ENCODE data around the gene AGTRAP.

Gene AGTRAP

GRCh38 chr1:11735854-11736745 is at the start of gene AGTRAP:
AGTRAP (plus strand) TSS chr1:11736136; CDS start chr1:11736209, 73 bp downstream.
- peak; percentile 94 for DNase-seq (ENCODE audit: low spot score)

DNA sequence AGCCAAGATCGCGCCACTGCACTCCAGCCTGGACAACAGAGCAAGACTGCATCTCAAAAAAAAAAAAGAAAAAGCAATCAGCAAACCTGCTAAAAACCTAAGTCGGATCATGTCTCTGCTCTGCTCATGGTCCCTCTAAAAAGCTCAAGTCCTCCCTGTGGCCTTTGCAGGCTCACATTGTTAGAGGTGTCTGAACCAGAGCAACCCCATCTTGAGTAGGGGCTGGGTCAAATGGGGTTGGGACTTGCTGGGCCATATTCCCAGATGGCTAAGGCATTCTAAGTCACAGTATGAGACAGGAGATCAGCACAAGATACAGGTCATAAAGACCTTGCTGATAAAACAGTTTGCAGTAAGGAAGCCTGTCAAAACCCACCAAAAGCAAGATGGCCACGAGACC is 47.4 kb upstream of the AGTRAP start:
- no peak for DNase-seq (ENCODE audit: low spot score)

- no peak for DNase-seq (ENCODE audit: low spot score)
Observed at GRCh38 chr1:11690397-11691301, 45.3 kb upstream of the AGTRAP start.

- no peak for DNase-seq (ENCODE audit: low spot score)
Observed at GRCh38 chr1:11691302-11691914, 44.5 kb upstream of the AGTRAP start, which contains the start of gene DRAXIN. DRAXIN (plus strand) TSS chr1:11691710; CDS start chr1:11706259, 14,549 bp downstream.

- DNase-seq (ENCODE audit: low spot score): no peak
Observed at GRCh38 chr1:11691928-11692711, 43.8 kb upstream of the AGTRAP start.

GRCh38 chr1:11693024-11693590 is 42.8 kb upstream of the AGTRAP start:
- no peak for DNase-seq (ENCODE audit: low spot score)

GRCh38 chr1:11693917-11694316 is 42.0 kb upstream of the AGTRAP start:
- DNase-seq (ENCODE audit: low spot score): no peak

GRCh38 chr1:11695861-11696260 is 40.1 kb upstream of the AGTRAP start:
- no peak for DNase-seq (ENCODE audit: low spot score)

GRCh38 chr1:11697188-11697892 is 38.6 kb upstream of the AGTRAP start:
- DNase-seq (ENCODE audit: low spot score): peak; percentile 32

- no peak for DNase-seq (ENCODE audit: low spot score)
Observed at GRCh38 chr1:11697893-11698210, 38.1 kb upstream of the AGTRAP start.

GRCh38 chr1:11700601-11701467 is 35.1 kb upstream of the AGTRAP start:
- no peak for DNase-seq (ENCODE audit: low spot score)

DNA sequence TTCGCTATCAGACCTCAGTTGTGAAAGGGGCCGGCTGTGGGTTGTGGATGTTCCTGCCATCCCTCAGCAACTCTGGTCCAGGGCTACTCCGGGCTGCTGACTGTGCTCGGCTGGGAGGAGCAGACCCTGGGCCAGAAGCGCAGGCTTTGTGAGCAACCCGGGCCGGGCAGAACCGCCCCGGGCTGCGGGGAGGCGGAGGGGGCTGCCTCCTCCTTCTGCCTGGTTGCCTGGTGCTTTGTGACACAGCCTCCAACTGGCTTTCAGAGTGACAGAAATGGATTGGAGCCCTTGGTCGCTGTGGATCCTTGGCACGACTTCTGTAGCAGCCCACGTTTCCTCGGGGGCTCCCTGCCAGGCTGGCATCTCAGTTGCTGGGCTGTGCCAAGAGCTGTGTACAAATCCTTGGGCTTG is 34.4 kb upstream of the AGTRAP start:
- no peak for DNase-seq (ENCODE audit: low spot score)

- no peak for DNase-seq (ENCODE audit: low spot score)
Observed at GRCh38 chr1:11701981-11702803, 33.7 kb upstream of the AGTRAP start.

- DNase-seq (ENCODE audit: low spot score): no peak
Observed at GRCh38 chr1:11703357-11704193, 32.4 kb upstream of the AGTRAP start.

DNA sequence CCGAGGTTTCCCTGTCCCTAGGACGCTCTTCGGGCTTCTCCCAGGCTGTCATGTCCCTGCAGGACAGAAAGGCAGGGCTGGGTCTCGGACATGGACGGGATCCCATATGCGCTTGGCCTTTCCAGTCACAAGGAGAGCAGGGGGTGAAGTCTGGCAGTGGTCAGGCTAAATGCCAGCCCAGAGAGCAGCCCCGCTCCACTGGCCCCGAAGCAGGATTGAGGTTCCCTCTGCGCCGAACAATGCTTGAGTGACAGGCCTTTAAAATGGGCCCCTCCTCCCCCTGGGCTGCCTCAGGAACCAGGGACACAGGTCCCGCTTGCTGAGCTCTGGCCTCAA is 31.8 kb upstream of the AGTRAP start:
- DNase-seq (ENCODE audit: low spot score): no peak

DNA sequence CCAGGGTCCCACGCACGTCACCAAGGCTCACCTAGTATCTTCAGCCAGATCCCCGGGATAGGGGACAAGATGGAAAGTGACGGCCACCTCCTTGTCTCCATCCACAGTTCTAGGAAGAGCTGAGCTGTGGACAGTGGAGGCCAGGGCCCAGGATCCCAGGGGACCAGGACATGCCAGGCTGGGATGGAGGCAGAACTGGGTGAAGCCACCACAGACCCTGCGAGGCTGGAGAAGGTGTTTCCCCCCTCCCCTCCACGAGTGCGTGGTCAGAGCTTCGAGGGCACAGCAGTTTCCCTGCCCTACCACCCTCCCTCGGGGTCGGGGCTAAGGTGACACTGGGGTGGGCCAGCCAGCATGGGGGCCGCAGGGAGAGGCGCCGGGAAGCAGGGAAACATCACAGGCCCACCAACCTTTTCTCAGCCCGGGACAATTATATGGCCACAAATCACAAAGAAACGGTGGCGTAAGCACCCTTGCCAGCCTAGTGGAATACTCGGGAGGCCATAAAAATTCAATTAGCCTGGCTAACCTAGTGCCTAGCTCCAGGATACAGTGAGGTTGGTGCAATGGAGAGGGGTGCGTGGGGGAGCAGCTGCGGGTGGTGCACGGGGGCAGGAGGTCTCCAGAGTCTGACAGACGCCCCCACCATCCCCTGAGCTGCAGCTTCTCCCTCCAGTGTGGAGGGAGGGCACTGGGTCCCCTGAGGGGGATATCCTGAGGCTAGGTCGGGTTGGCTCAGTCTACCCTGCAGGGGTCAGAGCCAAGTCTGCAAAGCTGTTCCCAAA is 31.1 kb upstream of the AGTRAP start:
- no peak for DNase-seq (ENCODE audit: low spot score)

DNA sequence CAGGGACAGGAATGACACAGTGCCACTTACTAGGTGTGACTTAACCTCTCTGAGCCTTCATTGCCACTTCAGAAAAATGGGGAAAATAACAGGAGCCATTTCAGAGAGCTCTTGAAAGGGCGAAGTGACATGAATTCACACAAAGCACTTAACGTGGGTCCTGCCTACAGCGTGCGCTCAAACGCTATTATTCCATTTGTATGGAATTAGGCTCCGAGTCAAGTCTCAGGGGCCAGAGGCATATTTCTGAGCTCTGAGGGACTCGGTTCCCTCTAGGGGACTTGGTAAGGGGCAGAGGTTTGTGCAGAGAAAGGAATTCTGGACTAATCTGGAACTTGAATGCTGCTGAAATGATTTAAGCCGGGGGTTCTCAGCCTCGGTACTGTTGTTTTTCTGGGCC is 30.3 kb upstream of the AGTRAP start:
- DNase-seq (ENCODE audit: low spot score): no peak
